Measurements from ENCODE around the gene RGP1. TPM values are rescaled to one million over a fixed set of nuclear protein-coding genes. Genes with fewer than 3 reads are reported as not detected.

Gene RGP1
- polyA plus RNA-seq, 1 experiment, result 20.2 TPM

DNA sequence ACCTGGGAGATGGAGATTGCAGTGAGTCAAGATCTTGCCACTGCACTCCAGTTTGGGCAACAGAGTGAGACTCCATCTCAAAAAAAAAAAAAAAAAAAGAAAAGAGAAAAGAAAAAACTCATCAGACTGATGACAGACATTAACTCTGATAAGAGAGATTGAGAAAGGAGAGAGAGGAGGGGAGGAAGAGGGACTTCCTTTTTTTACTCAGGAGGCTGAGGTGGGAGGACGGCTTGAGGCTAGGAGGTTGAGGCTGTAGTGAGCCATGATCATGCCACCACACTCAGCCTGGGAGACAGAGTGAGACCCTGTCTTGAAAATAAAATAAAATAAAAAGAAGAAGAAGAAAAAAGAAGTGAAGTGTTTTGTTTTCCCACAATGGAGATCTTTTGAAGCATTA lies 14.7 kb downstream of the RGP1 start:
- H3K9me3 ChIP-seq (ENCODE audit: control insufficient read depth, insufficient read depth, low read length), result no peaks in the 10 kb centered on the region
- peaks cover 15% of the 10 kb centered on the region for H3K27me3 ChIP-seq (ENCODE audit: control insufficient read depth, insufficient read depth, low read length)
- H3K27ac ChIP-seq (ENCODE audit: low read depth, low read length), result no peak overlapping the region
- POLR2A ChIA-PET, result no interaction called here
- DNase-seq (ENCODE audit: low read depth, low spot score), result no peak
- H3K4me3 ChIP-seq (ENCODE audit: low read depth, low read length), result no peak overlapping the region
- TF ChIP-seq, protein P1, sequence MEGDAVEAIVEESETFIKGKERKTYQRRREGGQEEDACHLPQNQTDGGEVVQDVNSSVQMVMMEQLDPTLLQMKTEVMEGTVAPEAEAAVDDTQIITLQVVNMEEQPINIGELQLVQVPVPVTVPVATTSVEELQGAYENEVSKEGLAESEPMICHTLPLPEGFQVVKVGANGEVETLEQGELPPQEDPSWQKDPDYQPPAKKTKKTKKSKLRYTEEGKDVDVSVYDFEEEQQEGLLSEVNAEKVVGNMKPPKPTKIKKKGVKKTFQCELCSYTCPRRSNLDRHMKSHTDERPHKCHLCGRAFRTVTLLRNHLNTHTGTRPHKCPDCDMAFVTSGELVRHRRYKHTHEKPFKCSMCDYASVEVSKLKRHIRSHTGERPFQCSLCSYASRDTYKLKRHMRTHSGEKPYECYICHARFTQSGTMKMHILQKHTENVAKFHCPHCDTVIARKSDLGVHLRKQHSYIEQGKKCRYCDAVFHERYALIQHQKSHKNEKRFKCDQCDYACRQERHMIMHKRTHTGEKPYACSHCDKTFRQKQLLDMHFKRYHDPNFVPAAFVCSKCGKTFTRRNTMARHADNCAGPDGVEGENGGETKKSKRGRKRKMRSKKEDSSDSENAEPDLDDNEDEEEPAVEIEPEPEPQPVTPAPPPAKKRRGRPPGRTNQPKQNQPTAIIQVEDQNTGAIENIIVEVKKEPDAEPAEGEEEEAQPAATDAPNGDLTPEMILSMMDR (IDR thresholded peaks at IDR 0.05; ENCODE audit: low read depth, low read length), result no peak
- CTCF ChIA-PET, result no interaction called here

DNA sequence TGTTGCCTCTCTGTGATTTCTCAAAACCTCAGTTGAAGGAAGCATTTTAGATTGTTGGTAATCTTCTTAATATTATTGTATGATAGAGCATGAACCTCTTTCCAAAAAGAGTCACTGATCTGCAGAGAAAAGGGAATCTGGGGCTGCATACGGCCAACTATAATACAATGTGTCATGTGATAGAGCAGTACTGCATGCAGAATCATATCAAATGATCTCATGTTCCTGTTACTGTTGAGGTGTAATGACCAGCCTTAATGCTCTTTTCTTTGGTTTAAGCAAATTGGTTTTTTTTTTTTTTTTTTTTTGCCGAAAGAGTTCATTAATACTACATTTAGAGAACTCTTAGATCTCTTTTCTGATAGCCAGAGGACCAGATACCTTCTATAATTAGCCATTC lies 17.9 kb downstream of the RGP1 start:
- CTCF ChIA-PET, result no interaction called here
- POLR2A ChIA-PET, result no interaction called here
- Histone ChIP-seq H3K27me3 (ENCODE audit: control insufficient read depth, insufficient read depth, low read length) (peaks cover 30% of the 10 kb centered on the region), H3K4me3 (ENCODE audit: low read depth, low read length) (no peak overlapping the region), H3K27ac (ENCODE audit: low read depth, low read length) (no peak overlapping the region), H3K9me3 (ENCODE audit: control insufficient read depth, insufficient read depth, low read length) (no peaks in the 10 kb centered on the region)
- TF ChIP-seq, protein P1 (IDR thresholded peaks at IDR 0.05; ENCODE audit: low read depth, low read length), result no peak
- no peak for DNase-seq (ENCODE audit: low read depth, low spot score)

DNA sequence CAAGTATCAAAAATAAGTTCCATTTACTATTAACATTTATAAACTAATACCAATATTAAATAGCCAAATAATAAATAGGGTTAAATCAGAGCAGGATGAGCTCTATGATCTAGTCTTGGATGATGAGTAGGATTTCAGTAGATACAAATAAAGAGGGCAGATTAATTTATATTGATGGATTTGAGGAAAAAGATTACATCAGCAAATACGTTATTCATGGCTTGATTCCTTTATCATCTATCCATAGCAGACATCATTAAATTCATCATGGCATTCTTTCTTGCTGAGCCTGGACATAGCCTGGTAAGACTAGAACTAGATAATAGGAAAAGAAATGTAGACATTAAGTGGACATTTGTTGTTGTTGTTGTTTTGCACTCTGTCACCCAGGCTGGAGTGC lies 18.4 kb downstream of the RGP1 start:
- CTCF ChIA-PET, result no interaction called here

DNA sequence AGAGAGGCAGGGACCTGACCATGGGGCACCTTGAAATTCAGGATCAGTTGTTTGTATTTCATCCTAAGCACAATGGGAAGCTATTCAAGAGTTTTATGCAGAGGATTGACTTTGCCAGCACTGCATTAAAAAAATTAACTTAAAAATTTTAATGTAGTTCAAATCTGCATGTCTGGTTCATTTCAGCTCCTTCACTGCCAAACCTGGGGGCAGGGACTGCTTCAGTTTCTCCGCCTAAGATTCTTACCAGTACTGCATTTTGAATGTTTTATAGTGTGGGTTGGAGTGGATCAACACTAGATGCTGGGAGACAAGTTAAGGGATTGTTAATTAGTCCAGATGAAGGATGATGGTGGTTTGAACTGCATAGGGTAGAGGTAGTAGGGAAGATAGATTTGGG lies 20.7 kb downstream of the RGP1 start:
- H3K27me3 ChIP-seq (ENCODE audit: control insufficient read depth, insufficient read depth, low read length), result peaks cover 21% of the 10 kb centered on the region

More for the DNA sequence above, 18.4 kb downstream of the RGP1 start:
- Histone ChIP-seq H3K9me3 (ENCODE audit: control insufficient read depth, insufficient read depth, low read length) (no peaks in the 10 kb centered on the region), H3K27me3 (ENCODE audit: control insufficient read depth, insufficient read depth, low read length) (peaks cover 28% of the 10 kb centered on the region), H3K27ac (ENCODE audit: low read depth, low read length) (no peak overlapping the region), H3K4me3 (ENCODE audit: low read depth, low read length) (no peak overlapping the region)
- TF ChIP-seq, protein P1 (IDR thresholded peaks at IDR 0.05; ENCODE audit: low read depth, low read length), result no peak
- DNase-seq (ENCODE audit: low read depth, low spot score), result no peak
- POLR2A ChIA-PET, result no interaction called here

DNA sequence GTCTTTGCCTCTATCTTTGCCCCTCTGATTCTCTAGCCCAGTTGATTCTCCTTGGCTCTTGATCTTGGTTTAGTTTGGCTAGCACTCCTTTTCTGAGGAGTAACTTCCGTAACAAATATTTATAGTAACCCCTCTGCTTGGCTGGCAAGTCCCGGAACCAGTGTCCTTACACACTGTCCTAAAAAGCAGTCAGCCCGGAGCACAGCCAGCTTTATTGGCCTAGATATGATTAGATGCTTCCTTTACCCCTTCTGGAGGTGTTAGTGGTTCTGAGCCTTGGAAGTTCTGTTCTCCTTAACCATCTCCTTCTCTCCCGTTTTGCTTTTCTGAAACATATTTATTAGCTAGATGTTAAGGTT lies 22.0 kb downstream of the RGP1 start:
- DNase-seq (ENCODE audit: low read depth, low spot score), result no peak
- H3K27ac ChIP-seq (ENCODE audit: low read depth, low read length), result no peak overlapping the region
- H3K9me3 ChIP-seq (ENCODE audit: control insufficient read depth, insufficient read depth, low read length), result no peaks in the 10 kb centered on the region
- TF ChIP-seq, protein P1 (IDR thresholded peaks at IDR 0.05; ENCODE audit: low read depth, low read length), result no peak
- ChIA-PET CTCF (interaction anchor here (0.7 to 3.8 kb wide), 4 partner anchors 14 to 124 kb away, joined by 3 to 19 read pairs (median 7); no protein-coding TSS in a partner anchor), POLR2A (no interaction called here)
- no peak overlapping the region for H3K4me3 ChIP-seq (ENCODE audit: low read depth, low read length)
- H3K27me3 ChIP-seq (ENCODE audit: control insufficient read depth, insufficient read depth, low read length), result peaks cover 19% of the 10 kb centered on the region

More for the DNA sequence above, 20.7 kb downstream of the RGP1 start:
- H3K4me3 ChIP-seq (ENCODE audit: low read depth, low read length), result no peak overlapping the region
- ChIA-PET CTCF (interaction anchor here (0.9 to 3.8 kb wide), 4 partner anchors 13 to 176 kb away, joined by 3 to 19 read pairs (median 4); no protein-coding TSS in a partner anchor), POLR2A (no interaction called here)
- TF ChIP-seq, protein P1 (IDR thresholded peaks at IDR 0.05; ENCODE audit: low read depth, low read length), result no peak
- no peaks in the 10 kb centered on the region for H3K9me3 ChIP-seq (ENCODE audit: control insufficient read depth, insufficient read depth, low read length)
- no peak for DNase-seq (ENCODE audit: low read depth, low spot score)
- H3K27ac ChIP-seq (ENCODE audit: low read depth, low read length), result no peak overlapping the region

Measured in AG04450 (cell line).